Activated CD4-positive, alpha-beta T cell treated with anti-CD3 and anti-CD28 coated beads for 4 hours (primary cell): Measurements from ENCODE around the gene ABHD12B.
"Not testable (repeated sequence)": the region's sequence is repeated elsewhere in the genome, so short reads cannot be mapped to it uniquely, and the experiment has no call there.

Experiments used
- DNase-seq, 2 donors: peaks; one replicate each; pipeline ENCODE4 v3.0.0-alpha.2; 2020

Gene ABHD12B

DNA sequence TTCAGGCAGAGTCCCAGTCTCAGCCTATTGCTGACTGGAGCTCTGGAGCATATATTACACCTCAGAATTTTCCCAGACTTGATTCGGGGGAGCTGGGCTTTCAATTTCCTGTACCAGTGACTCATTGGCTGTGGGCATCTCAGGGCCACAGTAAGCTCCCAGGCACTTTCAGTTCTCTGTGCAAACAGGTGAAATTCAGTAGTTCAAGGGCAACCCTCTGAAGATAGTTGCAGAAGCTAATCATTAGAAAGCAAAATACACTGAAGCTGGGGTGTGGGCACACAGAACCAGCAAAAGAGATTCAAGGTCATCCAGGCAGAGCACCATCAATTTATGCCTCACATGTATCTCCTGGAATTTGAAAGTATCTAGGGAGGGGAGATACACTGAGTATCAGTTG is 32.8 kb upstream of the ABHD12B start:
- DNase-seq = no peak

DNA sequence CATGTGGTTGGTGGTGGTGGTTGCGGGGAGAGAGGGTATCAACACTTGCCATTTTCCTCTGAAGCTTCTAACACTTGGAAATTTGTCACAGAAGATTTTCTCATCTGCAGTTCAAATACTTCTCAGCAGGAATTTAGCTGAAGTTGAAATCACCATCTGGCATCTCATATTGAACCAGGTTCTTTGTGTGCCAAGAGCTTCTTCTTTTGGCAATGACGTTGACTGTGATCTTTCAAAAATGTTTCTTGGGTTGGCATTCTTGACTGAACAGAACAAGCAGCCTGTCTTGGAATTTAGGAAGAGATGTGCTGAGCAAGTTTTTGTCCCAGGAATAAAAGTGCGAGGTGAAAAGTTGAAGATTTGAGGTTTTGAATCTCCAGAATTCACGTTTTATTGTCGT is 32.2 kb upstream of the ABHD12B start:
- no peak for DNase-seq

DNA sequence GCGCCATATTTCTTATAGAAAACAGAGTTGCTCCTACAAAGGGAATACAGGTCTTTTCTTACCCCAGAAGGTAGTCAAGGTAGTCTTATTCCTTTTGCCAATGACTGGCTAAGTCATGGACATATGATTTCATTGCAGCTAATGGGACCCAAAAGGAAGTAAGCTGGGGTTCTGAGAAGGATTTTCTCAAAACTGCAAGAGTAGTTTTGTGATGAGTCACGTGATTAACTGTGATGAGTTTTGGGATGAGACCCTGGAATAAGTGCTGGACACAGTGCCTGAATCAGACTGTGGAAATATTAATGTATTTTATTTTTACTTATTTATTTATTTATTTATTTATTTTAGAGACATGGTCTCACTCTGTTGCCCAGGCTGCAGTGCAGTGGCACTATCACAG is 27.5 kb upstream of the ABHD12B start:
- no peak for DNase-seq

DNA sequence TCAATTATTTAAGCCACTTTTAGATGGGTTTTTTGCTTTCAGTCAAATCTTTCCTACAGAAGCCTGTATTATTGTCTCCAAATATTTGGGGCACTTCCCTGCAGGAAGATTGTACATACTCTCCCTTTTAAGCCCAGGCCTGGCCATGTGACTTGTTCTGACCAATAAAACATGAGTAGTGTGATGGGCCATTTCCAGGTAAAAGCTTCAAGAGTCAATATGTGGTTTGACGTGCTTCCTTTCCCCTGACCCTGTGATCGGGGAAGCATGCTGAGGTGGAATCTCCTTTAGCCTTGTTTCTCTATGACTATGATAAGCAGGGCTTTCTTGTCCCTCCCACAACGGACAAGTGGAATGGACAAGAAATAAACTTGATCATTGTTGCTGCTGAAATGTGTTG is 26.7 kb upstream of the ABHD12B start:
- no peak for DNase-seq

DNA sequence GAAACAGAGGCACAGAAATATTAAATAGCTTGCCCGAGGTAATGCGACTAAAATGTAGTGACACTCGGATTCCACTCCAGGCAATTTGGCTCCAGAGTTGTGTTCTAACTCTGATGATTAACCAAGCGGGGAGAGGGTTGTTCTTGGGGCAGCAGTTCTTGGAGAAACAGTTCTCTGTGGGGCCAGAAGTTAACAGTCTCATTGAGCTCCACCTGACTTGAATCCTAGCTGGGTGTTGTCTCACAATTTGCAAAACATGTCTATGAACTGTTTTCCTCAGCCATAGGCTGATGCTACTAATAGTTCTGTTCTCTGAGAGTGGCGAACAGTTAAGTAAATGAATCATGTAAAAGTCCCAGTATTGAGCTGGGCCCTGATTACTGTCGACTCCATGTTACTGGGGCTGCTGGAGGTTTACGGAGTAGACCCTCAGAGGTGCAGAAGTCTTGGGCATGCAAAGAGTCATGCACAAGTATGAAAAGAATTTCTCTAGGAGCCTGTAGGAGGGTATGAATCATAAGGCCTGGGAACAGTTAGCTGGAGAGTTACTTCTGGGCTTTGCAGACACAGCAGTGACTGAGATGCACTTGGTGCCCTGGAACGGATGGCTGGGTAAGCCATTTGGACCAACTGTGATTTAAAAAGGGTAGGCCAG is 25.5 kb upstream of the ABHD12B start:
- DNase-seq = no peak

DNA sequence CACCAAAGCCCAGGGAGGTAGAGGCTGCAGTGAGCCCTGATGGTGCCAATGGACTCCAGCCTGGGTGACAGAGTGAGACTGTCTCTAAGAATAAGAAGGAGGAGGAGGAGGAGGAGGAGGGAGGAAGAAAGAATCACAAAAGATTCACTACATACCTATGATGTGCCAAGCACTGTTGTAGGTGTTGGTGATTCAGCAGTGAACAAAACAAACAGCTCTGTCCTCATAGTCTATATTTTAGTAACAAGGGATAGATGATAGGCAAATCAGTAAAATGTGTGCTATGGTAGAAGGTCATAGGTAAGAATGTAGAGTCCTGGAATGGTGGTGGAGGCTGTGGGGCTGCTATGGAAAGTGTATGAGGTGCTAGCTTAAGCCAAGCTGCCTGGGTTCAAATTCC is 18.0 kb upstream of the ABHD12B start:
- no peak for DNase-seq

DNA sequence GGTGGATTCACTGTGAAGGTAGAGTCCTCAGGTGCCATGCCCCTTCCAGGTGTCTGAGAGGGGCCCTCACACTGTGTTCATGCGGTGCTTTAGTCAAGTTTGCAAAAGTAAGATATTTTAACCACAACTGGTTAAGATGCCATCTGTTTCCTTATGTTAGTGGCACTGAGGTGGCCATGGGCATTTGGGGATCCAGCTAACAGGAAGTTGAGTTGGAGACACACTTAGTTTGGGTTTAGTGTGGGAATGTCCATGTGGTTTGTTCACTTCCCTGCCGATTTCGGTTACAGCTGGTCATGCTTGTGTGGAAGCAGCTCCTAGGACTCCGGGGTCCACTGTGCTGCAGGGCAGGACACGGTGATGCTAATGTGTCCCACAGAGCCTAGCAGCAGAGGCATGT is 17.3 kb upstream of the ABHD12B start:
- no peak for DNase-seq

DNA sequence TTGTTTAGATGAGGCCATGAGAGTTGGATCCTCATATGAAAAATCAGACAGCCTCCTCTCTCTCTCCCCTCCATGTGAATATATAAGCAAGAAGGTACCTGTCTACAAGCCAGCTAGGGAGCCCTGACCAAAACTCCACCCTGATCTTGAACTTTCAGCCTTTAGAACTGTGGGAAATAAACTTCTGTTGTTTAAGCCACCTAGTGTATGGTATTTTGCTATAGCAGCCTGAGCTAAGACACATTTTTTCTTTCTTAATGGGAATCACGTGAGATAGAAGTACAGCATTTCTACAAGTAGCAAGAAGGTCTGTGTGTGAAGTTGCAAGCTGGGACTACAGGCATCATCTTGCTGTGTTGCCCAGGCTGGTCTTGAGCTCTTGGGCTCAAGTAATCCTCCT is 16.3 kb upstream of the ABHD12B start:
- DNase-seq = no peak

DNA sequence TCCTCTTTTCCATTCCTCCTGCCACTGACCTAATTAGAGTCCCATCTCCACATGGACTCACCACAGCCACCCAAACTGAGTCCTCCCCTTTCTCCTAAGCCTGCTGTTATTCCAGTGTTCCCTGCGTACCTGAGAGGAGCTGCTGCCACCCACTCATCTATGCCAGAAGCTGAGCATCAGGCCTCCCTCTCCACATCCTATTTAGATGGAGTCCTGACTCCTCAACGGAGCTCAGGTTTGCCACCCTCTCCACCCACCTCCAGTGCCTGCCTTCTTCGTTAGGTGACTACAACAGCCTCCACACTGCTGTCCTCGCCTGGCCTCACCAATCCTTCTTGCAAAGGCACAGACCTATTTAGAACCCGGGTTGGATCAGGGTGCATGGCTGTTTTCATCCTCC is 15.2 kb upstream of the ABHD12B start:
- DNase-seq = no peak

DNA sequence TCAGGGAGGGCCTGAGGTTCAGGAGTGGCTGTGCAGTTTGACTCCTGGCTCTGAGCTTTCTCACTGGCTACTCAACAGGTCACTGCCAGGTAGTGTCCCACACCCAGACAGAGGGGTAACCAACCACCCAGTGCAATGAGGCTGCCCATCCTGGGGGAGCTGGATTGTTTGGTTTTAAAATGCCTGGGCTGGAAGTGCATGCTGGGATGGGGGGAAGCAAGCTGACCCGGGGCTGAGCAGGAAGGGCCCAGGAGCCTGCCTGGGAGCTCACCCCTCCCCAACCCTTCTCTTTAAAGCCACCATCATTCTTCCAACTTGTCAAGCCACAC is 12.6 kb upstream of the ABHD12B start:
- no peak for DNase-seq

DNA sequence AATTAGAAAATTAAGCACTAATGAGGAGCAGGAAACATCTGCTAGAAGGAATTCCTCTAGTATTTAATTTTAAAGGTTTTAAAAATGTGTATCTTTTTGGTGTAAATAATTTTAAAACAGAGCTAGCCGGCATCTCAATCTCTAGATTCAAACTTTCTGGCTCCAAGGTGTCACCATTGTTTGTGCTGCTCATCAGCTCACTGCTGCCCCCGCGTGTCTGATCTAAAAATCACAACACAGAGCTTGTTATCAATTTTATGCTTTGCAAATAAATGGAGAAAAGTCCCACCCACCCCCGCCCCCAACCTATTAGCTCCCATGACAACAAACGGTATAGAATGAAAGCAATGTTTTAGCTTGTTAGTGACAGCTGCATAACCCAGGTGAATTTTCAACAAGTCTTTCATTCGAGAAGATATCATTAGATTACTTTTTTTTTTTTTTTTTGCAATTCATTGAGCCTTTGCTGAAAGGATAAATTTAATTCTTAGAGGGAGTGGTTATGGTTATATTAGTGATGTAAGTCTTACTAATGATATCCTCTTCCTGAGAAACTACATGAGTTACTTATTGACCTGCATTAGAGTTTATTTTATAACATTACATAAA is 11.3 kb upstream of the ABHD12B start:
- peak; percentile 79 to 95 for DNase-seq

DNA sequence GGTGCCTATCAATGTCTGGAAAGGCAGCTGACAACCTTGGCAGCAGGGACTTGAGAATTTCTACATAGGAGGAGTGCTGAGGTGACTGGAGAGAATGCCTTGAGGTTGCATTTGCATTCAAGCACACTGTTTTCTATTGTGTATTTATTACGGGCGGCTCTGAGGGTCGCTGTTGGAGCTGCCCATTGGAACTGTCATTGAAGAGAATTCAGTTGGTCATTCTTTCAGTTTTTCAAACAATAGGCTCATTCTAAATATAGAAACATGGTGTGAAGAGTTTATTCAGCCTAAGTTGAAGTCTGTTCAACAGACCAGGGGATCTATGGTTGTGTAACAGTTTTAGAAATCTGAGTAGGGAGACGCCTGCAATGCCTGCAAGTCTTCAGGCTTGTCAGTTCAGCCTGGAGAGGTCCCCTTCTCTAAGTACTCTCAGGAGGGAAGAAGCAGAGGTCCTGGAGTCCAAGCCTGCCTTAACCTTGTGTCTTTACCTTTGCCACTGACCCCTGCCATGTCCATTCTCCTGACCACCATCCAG is 9.8 kb upstream of the ABHD12B start:
- no peak for DNase-seq

DNA sequence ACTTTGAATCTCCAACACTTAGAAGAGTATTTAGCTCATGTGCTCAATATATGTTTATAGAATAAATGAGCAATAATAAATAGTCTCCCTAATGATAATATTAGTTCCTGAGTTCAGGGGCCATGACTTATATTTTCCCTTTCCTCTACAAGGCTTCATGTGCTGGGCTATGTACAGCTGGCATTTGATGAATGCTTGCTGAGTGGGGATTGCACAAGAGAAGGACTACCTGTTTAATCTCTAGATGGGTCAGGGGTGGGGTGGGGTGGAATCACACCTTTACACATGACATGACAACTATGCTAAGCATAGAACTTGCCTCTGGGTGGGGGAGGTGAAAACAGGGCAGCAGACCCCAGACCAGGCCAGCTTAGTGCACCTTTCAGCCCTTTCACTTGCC is 7.6 kb upstream of the ABHD12B start:
- DNase-seq = no peak

DNA sequence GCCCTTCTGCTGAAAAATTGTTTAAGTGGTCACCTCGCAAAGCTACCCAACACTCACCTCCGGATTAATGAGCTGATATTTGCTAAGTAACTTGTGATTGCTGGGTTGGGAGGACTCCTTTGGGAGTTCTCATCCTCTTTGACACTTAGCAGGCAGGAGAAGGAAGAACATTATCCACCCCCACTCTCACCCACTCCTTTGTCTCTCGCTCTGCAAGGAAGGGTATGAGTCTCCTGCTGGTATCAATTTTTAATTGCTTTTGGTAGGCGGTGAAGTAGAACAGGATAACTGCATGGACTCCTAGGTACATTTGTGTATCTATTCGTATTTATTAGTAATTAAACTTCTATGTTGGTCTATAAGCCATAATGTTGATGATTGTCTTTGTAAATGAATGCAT is 6.9 kb upstream of the ABHD12B start:
- no peak for DNase-seq

DNA sequence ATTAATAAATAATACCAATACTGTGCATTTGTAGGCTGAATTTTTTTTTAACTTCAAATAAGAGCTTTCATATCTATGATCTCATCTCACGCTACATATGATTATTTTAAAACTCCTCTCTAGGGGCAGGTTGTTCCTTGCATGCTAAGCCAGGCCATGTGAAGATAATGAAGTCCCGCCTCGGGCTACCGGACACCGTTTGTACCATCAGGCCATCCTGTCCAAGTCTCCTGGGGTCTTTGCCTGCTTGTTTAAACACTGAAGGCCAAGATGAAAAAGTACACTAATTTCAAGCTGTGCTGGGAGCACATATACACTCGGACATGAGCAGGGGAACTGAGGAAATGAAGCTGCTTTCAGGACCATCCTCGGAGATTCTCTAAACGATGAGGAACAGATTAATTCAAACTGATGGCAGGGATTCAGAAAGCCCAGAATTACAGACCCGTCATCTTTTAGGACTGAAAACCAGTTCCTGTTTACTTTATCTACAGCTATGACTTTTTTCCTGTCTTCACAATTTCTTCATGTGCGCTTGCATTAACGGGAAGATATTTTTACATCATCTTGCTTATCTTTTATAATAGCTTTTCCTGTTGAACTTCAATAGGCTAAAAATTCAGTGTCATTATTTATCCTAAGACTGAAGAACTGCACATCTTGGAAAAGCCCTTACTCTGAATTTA is 6.3 kb upstream of the ABHD12B start:
- no peak for DNase-seq

DNA sequence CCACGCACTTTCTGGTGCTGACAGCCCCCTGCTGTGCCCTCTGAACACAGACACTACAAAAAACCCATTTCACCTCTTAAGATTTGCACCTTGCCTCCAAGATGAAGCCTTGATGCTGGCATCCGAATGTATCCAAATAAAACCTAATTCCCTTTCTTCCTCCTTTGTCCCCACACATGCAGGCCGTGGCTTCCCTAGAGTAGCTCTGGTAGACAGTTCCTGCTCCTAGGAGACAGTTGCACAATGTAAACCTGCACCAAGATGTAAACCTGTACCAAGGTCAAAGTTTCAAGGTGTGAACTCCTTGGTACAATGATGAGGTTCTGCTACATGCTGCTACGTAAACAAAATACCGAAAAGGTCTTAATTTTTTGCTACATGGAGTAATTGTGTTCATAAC is 625 bp upstream of the ABHD12B start:
- DNase-seq = no peak

DNA sequence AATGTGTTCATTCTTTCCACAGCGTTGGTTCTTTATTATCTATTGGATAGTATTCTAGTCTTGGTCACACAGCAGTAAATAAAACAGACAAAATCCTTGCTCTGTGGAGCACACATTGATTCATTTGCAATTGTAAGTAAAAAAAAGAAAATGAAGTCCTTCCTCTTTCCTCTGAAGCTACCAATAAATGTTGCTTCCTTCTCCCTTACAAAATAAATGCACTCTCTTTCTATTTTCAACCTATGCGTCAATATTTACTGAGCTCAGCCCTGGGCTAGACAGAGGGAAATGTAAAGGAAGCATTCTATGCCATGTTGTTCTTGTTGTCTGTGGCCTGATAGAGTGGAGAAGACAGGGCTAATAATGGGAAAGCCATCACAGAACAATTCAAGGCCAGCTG is 2.9 kb downstream of the ABHD12B start:
- no peak for DNase-seq

DNA sequence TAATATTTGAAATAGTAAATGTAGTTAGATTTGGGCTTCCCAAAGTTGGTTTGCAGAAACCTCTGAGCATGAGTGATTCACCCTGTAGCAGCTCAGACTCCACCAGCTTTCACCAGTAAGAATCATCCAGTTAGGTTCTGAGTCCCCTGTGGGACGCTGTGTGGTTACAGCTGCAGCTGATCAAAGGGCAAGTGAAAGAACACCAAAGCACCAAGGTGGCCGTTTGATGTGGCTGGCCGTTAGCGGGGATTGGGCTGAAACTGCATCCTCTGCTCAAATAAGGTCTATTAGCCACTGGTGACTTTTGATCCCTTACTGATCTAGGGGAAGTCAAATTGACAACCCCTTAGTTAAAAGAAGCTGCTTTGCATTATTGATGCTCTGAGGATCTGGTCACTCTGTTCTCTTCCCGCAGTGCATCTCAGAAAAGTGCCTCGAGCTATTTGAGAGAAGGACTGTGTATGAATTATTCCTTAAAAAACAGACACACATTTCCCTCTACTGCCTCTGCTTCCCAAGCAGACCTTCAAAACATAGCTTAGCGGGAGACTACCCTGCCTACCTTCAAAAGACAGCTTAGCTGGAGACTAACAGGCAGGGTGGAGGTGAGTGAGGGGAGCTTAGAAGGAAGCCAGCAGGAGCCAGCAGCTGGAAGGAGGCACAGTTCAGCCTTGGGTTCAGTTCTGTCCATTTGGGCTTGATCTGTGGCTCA is 3.7 kb downstream of the ABHD12B start:
- DNase-seq = peak; percentile 34 to 41

DNA sequence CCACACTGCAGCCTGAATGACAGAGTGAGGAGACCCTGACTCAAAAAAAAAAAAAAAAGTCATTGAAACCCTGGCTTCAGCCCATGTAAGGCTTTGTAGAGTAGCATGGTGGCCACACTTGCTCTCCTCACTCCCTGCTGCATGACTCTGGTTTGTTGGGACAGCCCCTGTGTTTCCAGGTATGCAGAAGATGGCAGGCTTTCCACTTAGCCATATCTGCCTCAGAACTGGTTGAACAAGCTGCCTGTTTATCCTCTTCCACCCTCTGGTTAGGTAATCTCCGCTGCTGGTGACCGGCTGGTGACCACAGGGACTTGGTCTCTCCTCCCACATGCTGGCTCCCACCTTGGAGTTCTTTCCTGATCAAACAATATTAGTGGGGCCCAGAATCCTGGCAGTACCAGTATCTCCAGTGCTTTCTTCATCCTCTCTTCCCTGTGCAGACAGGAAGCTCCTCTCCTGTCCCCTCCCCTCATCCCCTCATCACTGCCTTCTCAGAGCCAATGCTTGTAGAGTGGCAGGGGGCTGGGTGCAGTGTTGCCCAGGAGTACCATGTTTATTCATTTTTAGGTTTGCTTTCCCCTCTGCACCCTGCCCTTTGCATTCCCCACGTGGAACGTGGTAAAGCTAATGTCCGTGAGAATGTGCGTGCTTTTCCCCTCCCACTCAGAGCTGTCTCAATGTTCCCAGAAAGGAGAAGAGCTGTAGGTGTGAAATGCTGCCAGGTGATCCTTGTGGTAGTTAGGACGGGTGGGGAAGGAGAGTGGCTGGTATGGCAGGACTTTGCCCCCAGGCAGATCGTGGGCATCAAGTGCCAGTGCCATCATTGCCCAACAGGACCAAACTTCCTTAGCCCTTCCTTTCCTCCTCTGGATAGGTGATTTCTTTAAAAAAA is 11.3 kb downstream of the ABHD12B start:
- DNase-seq = no peak

DNA sequence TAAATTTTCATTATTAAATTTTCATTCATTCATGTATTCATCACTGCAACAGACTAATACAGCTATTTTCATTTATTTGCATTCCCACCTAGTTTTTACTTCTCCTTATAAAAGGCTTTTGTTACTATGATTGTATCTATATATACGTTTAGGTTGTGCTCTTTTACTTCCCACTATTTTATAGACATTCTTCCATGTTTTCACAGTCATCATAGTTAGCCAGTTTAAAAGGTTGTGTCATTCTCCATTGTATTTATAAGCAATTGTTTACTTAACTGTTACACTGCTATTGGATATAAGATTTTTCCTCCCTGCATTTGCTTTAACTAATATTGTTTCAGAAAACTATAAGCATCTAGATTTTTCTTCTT is 12.0 kb downstream of the ABHD12B start:
- no peak for DNase-seq

DNA sequence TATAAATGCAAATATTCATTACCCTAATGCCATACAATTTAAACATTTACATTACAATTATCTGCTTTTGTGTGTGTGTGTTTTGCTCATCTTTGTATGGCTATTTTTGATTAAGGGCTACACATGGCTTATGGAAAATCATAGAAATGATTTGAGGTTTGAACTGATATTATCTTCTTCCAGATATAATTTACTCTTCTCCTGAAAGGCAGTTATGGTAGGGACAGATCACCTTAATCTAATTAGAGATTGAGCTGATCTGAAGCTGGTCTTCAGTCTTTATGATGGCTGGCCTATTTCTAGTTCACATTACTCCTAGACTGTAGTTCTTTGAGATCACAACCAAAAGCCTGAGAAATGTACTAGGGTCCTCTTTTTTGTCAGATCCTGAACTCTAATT is 15.6 kb downstream of the ABHD12B start:
- DNase-seq = no peak

DNA sequence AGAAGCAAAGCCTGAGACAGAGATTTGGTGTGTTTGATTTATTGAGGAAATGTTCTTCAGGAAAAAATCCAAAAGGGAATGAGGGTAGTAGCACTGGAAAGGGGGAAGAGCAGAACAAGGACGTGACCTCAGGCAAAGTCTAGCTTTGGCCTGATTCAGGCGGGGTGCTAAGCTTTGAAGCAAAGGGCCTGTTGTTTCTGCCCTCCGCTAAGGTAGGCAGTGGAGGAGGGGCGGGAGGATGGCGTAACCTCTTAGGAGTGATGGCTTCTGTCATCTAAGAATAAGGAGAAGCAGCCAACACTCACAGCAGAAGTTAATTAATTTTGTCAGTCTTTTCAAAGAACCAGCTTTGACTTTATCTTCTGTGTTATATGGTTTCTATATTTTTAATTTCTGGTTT is 20.4 kb downstream of the ABHD12B start:
- no peak for DNase-seq

DNA sequence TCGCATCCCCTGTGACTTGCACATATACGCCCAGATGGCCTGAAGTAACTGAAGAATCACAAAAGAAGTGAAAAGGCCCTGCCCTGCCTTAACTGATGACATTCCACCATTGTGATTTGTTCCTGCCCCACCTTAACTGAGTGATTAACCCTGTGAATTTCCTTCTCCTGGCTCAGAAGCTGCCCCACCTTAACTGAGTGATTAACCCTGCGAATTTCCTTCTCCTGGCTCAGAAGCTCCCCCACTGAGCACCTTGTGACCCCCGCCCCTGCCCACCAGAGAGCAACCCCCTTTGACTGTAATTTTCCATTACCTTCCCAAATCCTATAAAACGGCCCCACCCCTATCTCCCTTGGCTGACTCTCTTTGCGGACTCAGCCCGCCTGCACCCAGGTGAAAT is 24.6 kb downstream of the ABHD12B start:
- DNase-seq = not testable (repeated sequence)
